Measurements from ENCODE around the gene AURKA.
A peak's percentile ranks its signal among the peaks of the same experiment; 100 is the strongest.

Gene AURKA

DNA sequence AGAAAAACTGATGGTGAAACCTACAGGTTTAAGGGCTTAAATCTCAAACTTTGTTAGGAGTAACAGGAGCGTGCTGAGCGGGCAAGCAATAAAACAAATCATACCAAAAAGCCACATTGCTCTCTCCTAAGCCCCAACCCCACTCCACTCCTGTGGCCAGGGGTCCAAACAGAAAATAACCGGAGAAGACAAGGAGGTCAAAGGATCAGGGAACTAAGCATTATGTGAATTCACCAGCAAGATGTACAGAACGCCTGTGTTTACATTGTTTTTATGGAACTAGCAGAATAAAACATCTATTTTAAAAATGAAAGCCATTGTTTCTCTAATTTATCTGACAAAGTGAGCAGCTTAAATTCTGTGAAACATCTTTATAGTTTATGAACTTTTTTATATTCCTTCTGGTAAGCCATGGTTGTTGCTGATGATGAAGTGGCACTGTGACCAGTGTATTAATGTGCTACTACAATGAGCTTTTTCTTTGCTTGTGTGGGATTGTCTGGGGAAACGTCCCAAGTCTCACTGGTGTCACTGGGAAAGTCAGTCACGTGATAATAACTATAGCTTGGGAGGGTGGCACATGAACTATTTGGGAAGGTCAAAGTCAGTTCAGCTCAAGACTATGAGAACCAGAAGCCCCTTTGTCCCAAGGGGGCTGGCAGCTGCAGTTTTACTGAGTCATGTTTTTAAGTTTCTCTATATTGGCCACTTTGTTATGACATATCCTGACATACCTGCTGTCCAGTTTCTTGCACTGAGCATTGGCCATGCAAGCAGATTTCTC lies 23.5 kb downstream of the AURKA start:
- no peak for DNase-seq
- in situ Hi-C loops (cut with MboI; ENCODE audit: low pct_unique_long_range_greater_than_20kb, low sequenced_read_pairs): no loop called here

DNA sequence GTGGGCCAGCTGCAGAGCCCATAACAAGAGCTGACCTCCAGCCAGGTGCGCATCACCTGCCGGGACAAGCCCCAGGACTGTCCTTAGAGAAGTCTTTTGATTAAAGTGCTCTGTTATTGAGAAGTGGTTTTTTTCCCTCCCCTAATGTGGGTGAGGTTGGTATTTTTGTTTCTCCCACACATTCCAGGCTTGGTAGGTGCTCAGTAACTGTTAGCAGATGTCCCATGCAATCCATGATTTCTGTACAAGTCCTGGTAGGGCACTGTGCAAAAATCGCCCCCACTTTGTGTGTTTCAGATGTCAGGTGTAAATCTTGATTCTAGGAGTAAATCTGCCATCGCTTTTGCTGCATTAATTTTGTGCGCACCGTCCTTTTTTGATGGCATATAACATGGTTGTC lies 28.5 kb downstream of the AURKA start:
- no peak for DNase-seq
- in situ Hi-C loops (cut with MboI; ENCODE audit: low pct_unique_long_range_greater_than_20kb, low sequenced_read_pairs): no loop called here

DNA sequence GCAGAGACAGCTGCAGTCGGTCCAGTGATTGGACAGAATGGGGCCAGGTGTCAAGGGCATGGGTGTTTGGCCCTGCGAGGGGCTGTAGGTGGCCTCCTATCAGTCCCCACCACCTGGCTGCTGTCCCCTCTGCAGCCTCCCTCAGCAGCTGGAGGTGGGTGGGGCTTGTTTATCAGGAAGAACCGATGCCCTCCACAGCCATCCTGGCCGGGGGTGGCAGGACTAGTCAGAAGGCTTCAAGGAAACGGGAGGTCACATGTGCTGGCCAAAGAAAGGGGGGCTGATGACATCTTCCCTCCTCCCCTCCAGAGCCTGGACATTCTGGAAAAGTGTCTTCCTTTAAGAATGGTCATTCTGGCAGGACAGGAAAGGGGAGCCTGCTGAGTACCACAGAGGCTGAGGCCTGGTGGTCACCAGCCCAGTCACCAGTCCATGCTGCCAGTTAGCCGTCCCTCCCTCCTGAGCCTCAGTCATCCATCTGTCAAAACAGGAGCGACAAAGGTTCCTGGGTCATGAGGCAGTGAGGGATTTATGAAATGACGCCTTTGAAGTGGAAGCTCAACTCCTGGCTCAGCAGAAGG lies 29.1 kb downstream of the AURKA start:
- DNase-seq: no peak
- in situ Hi-C loops (cut with MboI; ENCODE audit: low pct_unique_long_range_greater_than_20kb, low sequenced_read_pairs): no loop called here

DNA sequence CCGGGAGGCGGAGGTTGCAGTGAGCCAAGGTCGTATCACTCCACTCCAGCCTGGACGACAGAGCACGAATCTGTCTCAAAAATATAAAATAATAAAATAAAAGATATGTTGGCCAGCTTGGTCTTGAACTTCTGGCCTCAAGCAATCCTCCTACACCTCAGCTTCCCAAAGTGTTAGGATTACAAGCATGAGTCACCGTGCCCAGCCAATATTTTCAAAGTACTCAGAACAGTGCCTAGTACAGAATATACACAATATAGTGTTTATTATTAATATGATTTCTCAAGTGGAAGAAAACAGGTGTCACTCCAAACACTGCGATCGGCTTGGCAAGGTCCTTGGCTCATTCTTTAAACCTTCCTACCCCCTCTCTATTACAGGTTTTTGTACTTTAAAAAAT lies 30.1 kb downstream of the AURKA start:
- DNase-seq: no peak
- in situ Hi-C loops (cut with MboI; ENCODE audit: low pct_unique_long_range_greater_than_20kb, low sequenced_read_pairs): no loop called here

DNA sequence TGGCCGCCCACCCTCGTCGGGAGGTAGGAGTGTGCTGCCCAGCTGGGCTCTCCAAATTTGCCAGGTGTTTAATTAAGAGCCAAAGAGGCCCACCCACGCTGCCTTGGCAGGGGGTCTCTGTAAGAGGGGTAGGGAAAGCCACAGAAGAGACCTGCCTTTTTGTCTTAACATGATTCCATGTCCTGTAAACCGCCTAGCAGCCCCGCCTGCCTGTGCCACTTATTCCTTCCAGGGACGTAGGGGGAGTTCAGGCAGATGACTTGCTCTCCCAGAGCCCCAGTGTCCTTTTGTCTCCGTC lies 31.2 kb downstream of the AURKA start:
- in situ Hi-C loops (cut with MboI; ENCODE audit: low pct_unique_long_range_greater_than_20kb, low sequenced_read_pairs): no loop called here
- no peak for DNase-seq

DNA sequence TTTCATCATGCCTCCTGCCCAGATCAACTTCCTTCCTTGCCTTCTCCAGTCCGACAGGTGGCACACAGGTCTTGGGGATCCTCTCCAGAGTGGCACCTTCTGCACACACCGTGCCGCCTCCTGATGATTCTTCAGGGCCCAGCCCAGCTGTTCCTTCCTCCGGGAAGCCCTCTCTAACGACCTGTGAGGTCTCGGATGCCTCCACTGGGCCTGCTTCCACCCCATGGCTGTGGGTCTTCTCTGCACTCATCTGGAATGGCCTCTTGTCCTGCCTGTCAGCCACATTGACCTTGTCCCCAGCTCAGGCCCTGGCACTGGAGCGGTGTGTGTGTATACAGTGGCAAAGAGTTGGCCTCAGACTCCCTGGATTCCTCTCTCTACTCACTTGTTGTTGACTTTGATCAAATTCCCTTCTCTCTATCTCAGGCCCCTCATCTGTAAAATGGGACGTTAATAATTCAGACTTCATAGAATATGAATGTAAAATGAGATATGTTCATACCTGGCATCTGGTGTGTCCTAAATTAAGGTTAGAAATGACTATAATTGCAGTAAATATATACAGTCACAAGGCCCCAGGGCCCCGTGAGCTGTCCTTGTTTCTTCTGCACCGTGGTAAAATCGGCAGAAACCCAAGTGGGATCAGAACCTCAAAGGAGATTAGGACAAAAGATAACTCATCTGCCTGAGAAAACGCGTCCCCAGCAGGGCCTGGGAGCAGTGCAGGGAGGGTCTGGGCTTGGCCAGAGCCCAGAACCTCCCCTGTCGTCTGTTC lies 31.7 kb downstream of the AURKA start:
- DNase-seq: no peak
- in situ Hi-C loops (cut with MboI; ENCODE audit: low pct_unique_long_range_greater_than_20kb, low sequenced_read_pairs): no loop called here

DNA sequence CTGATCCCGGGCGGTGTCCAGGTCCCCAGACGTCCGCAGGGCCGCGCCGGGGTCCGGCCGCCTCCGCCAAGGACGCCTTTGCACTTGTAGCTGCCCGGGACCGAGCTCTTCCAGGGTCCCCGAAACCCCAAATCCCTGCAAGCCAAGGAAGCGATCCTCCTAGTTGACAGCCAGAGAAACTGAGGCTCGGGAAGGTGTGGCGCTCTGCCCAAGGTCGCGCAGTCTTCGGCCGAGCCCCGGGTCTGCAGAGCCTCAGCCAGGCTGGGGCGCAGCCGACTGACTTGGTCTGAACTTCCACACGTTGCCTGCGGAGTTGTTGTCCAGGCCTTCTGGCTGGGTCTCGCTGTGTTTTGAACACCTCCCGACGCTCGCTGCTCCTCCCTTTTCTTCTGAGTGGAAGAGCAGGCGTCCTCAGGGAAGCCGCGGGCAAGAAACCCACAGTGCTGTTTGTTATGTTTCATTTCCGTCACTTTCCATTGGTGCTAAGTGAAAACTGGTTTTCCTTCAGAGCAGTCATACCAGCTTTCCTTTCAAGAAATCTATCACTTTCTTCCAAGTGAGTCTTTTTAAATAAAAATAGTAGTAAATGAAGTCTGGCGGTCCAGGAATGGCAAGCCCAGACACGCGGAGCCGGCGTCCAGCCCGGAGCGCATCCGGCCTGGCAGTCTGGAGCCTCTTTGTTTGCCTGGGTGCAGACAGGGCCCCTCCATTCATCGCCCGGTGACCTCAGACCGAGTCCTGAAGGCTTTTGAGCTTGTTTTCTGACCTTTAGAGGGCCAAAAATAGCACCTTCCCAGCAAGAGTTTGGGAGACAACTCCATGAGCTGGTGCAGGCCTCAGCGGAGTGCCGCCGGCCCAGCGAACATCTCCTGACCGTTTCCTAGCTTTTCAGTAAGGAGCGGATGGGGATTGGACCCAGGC lies 32.5 kb downstream of the AURKA start:
- DNase-seq: peak; percentile 50
- in situ Hi-C loops (cut with MboI; ENCODE audit: low pct_unique_long_range_greater_than_20kb, low sequenced_read_pairs): no loop called here

DNA sequence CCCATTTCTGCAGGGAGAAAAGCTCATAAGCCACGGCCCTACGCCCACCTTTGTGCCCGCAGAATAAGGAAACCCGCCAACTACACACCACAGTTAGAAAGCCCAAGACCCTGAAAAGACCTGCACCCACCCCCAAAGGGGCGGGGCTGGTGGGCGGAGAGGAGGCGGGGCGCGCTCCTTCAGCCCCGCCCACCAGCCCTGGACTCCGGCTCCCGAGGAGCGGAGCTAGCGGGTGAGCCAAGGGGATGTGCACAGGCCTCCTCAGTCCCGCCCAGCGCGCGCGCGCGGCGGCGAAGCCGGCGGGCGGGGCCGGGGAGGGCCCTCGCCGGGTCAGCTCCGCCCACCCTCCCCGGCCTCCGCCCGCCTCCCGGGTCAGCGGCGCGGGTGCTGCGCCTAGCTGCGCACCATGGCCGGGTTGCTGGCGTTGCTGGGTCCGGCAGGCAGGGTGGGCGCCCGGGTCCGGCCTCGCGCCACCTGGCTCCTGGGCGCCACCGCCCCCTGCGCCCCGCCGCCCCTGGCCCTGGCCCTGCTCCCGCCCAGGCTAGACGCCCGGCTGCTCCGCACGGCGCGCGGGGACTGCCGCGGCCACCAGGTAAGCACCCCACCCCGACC lies 33.3 kb downstream of the AURKA start, which contains the start of gene FAM210B:
Gene FAM210B, plus strand, starts transcription at position 375 of the 612 bp plus-strand sequence. Its CDS starts 32 bp downstream, at position 407.
- in situ Hi-C loops (cut with MboI; ENCODE audit: low pct_unique_long_range_greater_than_20kb, low sequenced_read_pairs): no loop called here
- DNase-seq: peak; percentile 85

DNA sequence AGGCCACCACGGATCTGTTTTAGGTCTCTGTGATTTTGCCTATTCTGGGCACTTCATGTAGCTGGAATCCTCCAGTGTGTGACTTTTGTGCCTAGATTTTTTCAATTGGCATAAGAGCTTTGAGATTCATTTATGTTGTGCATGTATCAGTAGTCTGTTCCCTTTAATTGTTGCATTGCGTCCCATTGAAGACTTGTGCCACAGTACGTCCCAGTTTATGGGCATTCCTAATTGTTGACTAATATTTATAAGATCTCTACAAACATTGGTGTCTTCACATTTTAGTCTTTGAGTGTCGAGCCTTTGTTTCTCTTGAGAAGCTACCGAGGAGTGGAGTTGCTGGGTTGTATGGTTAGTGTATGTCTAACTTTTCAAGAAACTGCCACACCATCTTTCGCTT lies 33.9 kb downstream of the AURKA start:
- DNase-seq: no peak
- in situ Hi-C loops (cut with MboI; ENCODE audit: low pct_unique_long_range_greater_than_20kb, low sequenced_read_pairs): no loop called here

DNA sequence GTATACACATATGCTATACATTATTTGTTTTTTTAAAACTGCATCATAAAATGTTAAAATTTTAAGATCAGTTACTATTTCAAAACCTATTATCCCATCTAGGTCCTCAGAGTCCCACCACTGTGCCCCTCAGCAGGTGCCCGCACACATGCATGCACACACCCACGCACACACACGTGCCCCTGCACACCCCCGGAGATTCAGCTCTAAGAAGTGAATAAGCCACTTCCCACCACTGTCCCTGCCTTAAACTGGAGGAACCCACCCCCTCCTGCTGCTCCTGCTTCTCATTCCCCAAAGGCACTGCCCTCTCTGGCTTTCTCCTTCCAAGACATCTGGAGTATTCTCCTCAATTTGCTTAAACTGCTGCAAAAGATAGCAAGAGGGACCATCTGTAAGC lies 38.7 kb downstream of the AURKA start:
- in situ Hi-C loops (cut with MboI; ENCODE audit: low pct_unique_long_range_greater_than_20kb, low sequenced_read_pairs): no loop called here
- DNase-seq: no peak

DNA sequence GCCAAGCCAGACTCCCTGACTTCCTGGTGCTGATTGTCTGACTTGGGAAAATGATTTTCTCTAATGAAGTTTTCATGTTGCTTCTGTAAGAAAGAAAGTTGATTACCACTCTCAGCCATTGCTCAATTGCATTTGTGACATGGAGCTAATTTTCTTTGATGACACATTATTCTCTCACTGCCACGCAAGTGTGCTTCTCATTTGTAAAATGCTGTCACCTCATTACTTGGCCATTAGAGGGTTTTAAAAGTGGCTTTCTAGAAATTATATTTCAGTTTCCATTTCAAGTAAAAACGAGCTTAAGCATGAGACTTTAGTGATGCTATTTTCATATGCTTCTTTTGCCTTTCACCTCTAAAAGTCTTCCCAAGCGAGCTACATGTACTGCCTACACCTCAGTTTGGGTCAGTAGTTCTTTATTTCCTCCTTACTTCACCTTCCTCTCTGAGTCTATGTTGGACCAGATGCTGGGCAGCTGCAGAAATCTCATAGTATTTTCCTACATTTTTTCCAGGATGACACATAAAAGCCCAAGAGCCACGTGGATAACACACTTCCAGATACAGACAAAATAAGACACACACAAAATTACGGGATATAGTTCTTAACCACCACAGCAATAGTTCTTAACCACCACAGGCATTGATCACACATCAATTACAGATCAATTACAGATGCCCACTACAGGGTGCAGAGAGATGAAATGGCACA lies 39.5 kb downstream of the AURKA start:
- DNase-seq: no peak
- in situ Hi-C loops (cut with MboI; ENCODE audit: low pct_unique_long_range_greater_than_20kb, low sequenced_read_pairs): no loop called here

DNA sequence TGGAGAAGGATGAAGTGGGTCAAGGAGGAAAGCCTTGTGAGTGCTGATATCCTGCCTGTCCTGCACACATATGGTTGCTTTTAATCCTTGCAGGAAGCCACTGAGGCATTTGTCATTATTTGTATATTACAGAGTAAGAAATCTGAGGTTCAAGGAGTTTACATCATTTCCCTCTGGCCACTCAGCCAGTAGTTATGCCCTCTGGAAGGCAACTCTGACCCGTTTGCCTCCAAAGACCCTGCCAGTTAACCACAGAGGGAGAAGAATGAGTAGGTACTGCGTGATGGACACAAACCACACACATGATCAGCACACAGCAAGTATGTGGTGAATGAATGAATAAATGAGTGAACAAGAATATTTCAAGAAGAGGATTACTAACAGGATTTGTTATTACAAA lies 41.2 kb downstream of the AURKA start:
- DNase-seq: no peak
- in situ Hi-C loops (cut with MboI; ENCODE audit: low pct_unique_long_range_greater_than_20kb, low sequenced_read_pairs): no loop called here

DNA sequence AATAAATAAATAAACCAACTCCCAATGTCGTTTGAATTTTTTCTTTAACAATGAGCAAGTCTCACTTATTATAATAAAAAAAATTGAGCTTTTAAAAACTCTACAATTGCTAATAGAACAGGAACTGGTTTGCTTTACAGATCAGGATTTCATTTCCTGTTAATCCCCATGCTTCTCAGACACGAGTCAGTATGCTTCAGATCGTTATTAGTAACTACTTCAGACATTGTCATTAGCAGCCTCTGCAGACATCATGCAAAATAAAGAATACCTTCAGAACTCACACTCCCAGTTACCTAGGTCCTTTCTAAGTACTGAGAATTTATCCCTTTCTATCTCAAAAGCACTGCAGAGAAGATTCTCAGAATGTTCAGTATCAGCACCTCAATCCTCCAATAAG lies 43.3 kb downstream of the AURKA start:
- in situ Hi-C loops (cut with MboI; ENCODE audit: low pct_unique_long_range_greater_than_20kb, low sequenced_read_pairs): no loop called here
- no peak for DNase-seq

DNA sequence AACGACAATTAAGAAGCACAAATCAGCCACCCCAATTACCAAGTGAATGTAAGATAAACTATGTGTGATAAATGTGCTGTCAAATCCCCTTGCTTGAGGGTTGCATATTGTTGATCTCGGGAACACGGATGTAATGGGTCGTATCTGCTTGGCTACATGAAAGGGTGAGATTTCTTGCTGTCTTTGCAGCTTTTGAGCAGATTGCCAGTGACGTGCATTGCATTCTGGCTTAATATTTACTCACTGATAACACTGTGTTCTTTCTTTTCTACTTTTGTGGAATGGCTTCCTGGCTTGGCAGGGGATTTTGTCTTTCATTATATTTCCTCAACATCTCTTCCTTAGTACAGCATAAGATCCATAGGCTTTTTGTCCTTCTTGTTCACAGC lies 43.7 kb downstream of the AURKA start:
- in situ Hi-C loops (cut with MboI; ENCODE audit: low pct_unique_long_range_greater_than_20kb, low sequenced_read_pairs): no loop called here

DNA sequence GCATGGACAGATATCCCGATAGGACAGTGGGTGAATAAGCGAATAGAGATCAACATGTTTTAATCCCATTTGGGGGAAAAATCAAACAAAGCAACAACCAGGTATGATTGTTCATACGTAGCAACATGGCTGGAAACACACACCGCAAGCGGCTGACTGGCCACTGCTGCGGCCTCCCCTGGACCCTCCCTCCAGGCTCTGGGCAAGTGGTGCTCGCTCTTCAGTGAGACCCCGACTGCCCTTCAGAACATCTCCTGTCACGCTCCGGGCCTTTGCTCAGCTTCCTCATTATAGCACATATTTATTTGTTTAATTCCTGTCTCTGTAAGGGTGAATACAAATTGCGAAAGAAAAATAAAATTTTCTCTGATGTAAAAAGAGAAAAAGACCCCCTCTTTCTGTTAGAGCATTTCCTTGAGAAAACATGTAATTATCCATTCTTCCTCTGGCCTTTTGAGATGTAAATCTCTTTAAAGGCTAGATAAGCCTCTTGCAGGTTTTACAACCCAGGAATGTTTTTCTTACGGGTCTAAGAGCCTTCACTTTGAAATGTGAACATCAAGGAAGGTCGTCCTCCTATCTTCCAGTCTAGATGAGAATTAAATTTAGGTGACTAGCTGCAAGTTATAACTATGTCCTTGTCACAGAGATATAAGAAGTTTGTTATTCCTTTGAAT lies 44.2 kb downstream of the AURKA start:
- DNase-seq: no peak
- in situ Hi-C loops (cut with MboI; ENCODE audit: low pct_unique_long_range_greater_than_20kb, low sequenced_read_pairs): no loop called here

More for the DNA sequence above, 43.7 kb downstream of the AURKA start:
- no peak for DNase-seq

DNA sequence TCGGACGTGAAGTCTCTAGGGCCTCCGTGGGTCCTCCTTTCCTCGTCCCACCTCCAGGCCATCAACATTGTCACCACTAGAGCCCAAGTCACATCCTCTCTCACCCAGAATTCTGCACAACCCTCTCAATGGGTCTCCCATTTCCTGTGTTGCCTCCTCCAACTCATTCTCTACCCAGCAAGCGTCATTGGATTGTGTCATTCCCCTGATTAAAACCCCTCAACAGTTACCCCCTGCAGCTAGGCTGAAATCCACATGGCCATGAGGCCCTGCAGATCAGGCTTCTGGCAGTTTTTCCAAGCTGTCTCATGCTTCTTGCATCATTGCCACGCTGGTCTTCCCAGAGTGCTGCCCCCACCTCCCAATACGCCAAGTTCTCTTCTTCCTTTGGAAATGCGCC lies 46.1 kb downstream of the AURKA start:
- in situ Hi-C loops (cut with MboI; ENCODE audit: low pct_unique_long_range_greater_than_20kb, low sequenced_read_pairs): no loop called here
- no peak for DNase-seq

DNA sequence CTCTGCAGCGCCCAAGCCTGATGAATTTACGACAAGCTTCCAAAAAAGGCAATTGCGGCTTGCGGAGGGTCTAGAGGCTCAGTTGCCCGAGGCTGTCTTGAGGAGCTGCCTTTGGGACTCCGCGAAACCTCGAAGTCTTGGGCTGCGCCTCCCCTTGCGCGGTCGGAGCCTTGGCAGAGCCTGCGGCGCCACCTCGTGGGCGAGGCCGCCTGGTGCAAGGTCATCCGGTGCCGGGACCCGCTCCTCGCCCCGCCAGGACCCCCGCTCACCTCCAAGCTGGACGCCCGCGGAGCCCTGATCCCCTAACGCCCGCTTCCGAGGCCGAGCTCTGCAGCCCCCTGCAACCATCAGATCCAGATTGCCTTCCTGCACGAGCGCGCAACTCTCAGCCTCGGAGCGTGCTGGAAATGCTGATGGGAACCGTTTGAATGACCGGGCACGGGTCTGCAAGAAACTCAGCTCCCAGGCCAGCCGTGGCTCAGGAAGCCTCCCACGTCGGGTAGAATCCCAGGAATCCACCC lies 48.1 kb downstream of the AURKA start:
- in situ Hi-C loops (cut with MboI; ENCODE audit: low pct_unique_long_range_greater_than_20kb, low sequenced_read_pairs): no loop called here
- no peak for DNase-seq

DNA sequence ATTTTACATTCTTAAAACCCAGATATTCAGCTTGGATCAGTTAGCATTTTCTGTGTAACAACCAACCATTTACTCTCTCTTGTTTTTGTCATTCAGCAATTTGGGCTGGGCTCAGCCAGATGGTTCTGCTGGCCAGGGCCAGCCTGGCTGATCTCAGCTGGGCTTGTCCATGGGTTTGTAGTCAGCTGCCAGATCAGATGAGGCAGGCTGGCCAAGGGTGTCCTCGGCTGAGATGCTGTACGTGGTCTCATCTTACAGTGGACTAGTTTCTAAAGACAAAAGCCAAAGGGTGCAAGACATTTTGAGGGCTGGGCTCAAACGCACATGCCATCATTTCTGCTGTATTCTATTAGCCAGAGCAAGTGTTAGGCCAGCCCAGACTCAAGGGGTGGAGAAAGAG lies 49.2 kb downstream of the AURKA start:
- in situ Hi-C loops (cut with MboI; ENCODE audit: low pct_unique_long_range_greater_than_20kb, low sequenced_read_pairs): no loop called here

More for the DNA sequence above, 49.2 kb downstream of the AURKA start:
- DNase-seq: no peak

All from KBM-7 (cell line).